ENCODE results near the gene DHX58. TPM values are rescaled to one million over a fixed set of nuclear protein-coding genes. Genes with fewer than 3 reads are reported as not detected.

The DHX58 gene
- total RNA-seq, 2 experiments from 2014 or later, result 10.3 to 19.4 TPM

DNA sequence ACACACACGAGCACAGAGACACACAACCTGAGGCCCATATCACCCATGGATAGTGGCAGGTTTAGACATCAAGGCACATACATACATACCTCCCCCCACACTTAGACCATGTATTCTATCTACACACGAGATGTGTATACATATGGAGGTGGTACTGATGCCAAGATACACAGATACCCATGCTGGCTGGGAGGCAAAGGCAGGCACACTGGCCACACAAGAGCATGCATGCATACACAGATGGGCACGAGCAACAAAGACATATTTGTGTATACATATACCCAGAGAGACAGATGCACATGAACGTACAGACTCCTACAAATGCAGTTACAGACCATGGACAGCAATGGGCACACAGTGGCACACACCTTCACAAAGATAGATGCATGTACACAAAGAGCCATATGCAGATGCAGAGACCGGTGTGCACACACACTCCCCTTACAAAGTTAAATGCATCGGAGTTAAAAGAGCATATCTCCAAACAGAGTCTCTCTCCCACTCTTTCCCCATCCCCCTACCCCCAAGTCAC, 60.1 kb downstream of the DHX58 start:
- H3K4me3 ChIP-seq (ENCODE audit: low read depth, low read length, poor library complexity, severe bottlenecking), result no peak overlapping the region
- no peaks in the 10 kb centered on the region for H3K9me2 ChIP-seq (ENCODE audit: insufficient read depth, low read length)
- ChIA-PET POLR2A (no interaction called here), CTCF (ENCODE audit: unreplicated experiment) (no interaction called here)
- no peak overlapping the region for H2AFZ ChIP-seq (ENCODE audit: low read length)
- no peaks in the 10 kb centered on the region for H3K4me1 ChIP-seq (ENCODE audit: insufficient read depth, low read length, poor library complexity, severe bottlenecking)
- H3K36me3 ChIP-seq (ENCODE audit: insufficient read depth, low read length), result no peaks in the 10 kb centered on the region
- H4K20me1 ChIP-seq (ENCODE audit: insufficient read depth, low read length), result no peaks in the 10 kb centered on the region
- no peaks in the 10 kb centered on the region for H3K79me2 ChIP-seq (ENCODE audit: insufficient read depth, low read depth, low read length)
- DNase-seq (ENCODE audit: low spot score), result no peak
- TF ChIP-seq, protein P1, sequence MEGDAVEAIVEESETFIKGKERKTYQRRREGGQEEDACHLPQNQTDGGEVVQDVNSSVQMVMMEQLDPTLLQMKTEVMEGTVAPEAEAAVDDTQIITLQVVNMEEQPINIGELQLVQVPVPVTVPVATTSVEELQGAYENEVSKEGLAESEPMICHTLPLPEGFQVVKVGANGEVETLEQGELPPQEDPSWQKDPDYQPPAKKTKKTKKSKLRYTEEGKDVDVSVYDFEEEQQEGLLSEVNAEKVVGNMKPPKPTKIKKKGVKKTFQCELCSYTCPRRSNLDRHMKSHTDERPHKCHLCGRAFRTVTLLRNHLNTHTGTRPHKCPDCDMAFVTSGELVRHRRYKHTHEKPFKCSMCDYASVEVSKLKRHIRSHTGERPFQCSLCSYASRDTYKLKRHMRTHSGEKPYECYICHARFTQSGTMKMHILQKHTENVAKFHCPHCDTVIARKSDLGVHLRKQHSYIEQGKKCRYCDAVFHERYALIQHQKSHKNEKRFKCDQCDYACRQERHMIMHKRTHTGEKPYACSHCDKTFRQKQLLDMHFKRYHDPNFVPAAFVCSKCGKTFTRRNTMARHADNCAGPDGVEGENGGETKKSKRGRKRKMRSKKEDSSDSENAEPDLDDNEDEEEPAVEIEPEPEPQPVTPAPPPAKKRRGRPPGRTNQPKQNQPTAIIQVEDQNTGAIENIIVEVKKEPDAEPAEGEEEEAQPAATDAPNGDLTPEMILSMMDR (conservative IDR thresholded peaks at IDR 0.05; ENCODE audit: low read length), result no peak
- no peak for TF ChIP-seq EZH2phosphoT487 (IDR thresholded peaks at IDR 0.05; ENCODE audit: borderline replicate concordance, low read depth, low read length)
- 0 out of 2 replicates have a peak, but pooled peaks cover 8% of the 10 kb centered on the region for H3K9me3 ChIP-seq (ENCODE audit: low read length)
- no peak overlapping the region for H3K4me2 ChIP-seq (ENCODE audit: low read length)
- no peak overlapping the region for H3K27ac ChIP-seq (ENCODE audit: low read depth, low read length, poor library complexity, severe bottlenecking)
- intact Hi-C loops (cut with micrococcal nuclease; ENCODE audit: unreplicated experiment), result no loop called here
- no TSS peak for BruUV-seq (replicated peaks)

DNA sequence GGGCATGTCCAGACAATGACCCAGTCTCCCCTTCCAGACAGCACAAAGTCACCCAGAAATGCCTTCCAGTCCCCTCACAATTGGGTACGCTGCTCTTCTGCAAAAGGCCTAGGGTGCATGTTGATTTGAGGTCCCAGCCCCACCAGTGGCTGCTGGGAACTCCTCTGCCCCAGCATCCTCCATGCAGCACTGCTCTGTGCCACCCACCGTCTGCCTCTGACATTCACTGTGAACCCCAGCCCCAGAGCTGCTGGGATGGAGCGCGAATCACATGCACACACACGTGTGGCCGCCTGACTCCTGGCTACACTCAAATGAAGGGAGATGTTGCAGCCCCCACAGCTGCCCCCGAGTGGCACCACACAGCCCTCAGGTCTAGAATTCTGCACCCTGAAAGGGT, 60.9 kb downstream of the DHX58 start:
- CTCF ChIA-PET (ENCODE audit: unreplicated experiment), result no interaction called here
- intact Hi-C loops (cut with micrococcal nuclease; ENCODE audit: unreplicated experiment), result no loop called here
- H3K4me3 ChIP-seq (ENCODE audit: low read depth, low read length, poor library complexity, severe bottlenecking), result no peak overlapping the region
- no peaks in the 10 kb centered on the region for H4K20me1 ChIP-seq (ENCODE audit: insufficient read depth, low read length)
- no peak overlapping the region for H2AFZ ChIP-seq (ENCODE audit: low read length)
- POLR2A ChIA-PET, result no interaction called here
- no TSS peak for BruUV-seq (replicated peaks)
- no peaks in the 10 kb centered on the region for H3K36me3 ChIP-seq (ENCODE audit: insufficient read depth, low read length)
- H3K9me2 ChIP-seq (ENCODE audit: insufficient read depth, low read length), result no peaks in the 10 kb centered on the region
- no peak overlapping the region for H3K4me2 ChIP-seq (ENCODE audit: low read length)
- H3K79me2 ChIP-seq (ENCODE audit: insufficient read depth, low read depth, low read length), result no peaks in the 10 kb centered on the region
- H3K4me1 ChIP-seq (ENCODE audit: insufficient read depth, low read length, poor library complexity, severe bottlenecking), result no peaks in the 10 kb centered on the region
- 0 out of 2 replicates have a peak, but pooled peaks cover 8% of the 10 kb centered on the region for H3K9me3 ChIP-seq (ENCODE audit: low read length)
- TF ChIP-seq EZH2phosphoT487 (IDR thresholded peaks at IDR 0.05; ENCODE audit: borderline replicate concordance, low read depth, low read length), result no peak
- TF ChIP-seq, protein P1 (conservative IDR thresholded peaks at IDR 0.05; ENCODE audit: low read length), result no peak
- no peak overlapping the region for H3K27ac ChIP-seq (ENCODE audit: low read depth, low read length, poor library complexity, severe bottlenecking)
- no peak for DNase-seq (ENCODE audit: low spot score)

Other genes starting within 250 kb of the DHX58 start
- gene KLHL11, start 247.3 kb downstream of the DHX58 start, total RNA-seq (2014; rRNA removed; shearing (Covaris generic)), result 29.9 and 35.4 TPM in 2 replicates
- gene KLHL11, start 247.3 kb downstream of the DHX58 start, total RNA-seq (2022), result 20.5 and 20.9 TPM in 2 replicates
- gene ACLY, start 193.8 kb downstream of the DHX58 start, total RNA-seq (2014; rRNA removed; shearing (Covaris generic)), result 102 and 105 TPM in 2 replicates
- gene ACLY, start 193.8 kb downstream of the DHX58 start, total RNA-seq (2022), result 203 and 222 TPM in 2 replicates
- gene ODAD4, start 182.1 kb downstream of the DHX58 start, total RNA-seq (2014; rRNA removed; shearing (Covaris generic)), result 1.1 and 3.2 TPM in 2 replicates
- gene ODAD4, start 182.1 kb downstream of the DHX58 start, total RNA-seq (2022), result 1.3 TPM in 2 replicates
- 33.8 and 34.1 TPM in 2 replicates for gene CNP, start 145.9 kb downstream of the DHX58 start, total RNA-seq (2014; rRNA removed; shearing (Covaris generic))
- 43.9 and 50.6 TPM in 2 replicates for gene CNP, start 145.9 kb downstream of the DHX58 start, total RNA-seq (2022)
- gene DNAJC7, start 95.3 kb downstream of the DHX58 start, total RNA-seq (2014; rRNA removed; shearing (Covaris generic)), result 76.4 and 87.1 TPM in 2 replicates
- 118 and 124 TPM in 2 replicates for gene DNAJC7, start 95.3 kb downstream of the DHX58 start, total RNA-seq (2022)
- gene NKIRAS2, start 92.6 kb downstream of the DHX58 start, total RNA-seq (2014; rRNA removed; shearing (Covaris generic)), result 34.8 and 40.2 TPM in 2 replicates
- 32.8 and 38.1 TPM in 2 replicates for gene NKIRAS2, start 92.6 kb downstream of the DHX58 start, total RNA-seq (2022)
- 0.10 and 0.25 TPM in 2 replicates for gene C17orf113, start 62.1 kb downstream of the DHX58 start, total RNA-seq (2014; rRNA removed; shearing (Covaris generic))
- 0.25 TPM in 1 of 2 replicates, not detected in the other for gene C17orf113, start 62.1 kb downstream of the DHX58 start, total RNA-seq (2022)
- 0.21 and 0.85 TPM in 2 replicates for gene ZNF385C, start 14.2 kb downstream of the DHX58 start, total RNA-seq (2014; rRNA removed; shearing (Covaris generic))
- gene ZNF385C, start 14.2 kb downstream of the DHX58 start, total RNA-seq (2022), result 0.26 and 0.67 TPM in 2 replicates
- 56.1 and 73.0 TPM in 2 replicates for gene KAT2A, start 8.7 kb upstream of the DHX58 start, total RNA-seq (2014; rRNA removed; shearing (Covaris generic))
- 89.8 and 95.2 TPM in 2 replicates for gene KAT2A, start 8.7 kb upstream of the DHX58 start, total RNA-seq (2022)
- 0.16 TPM in 1 of 2 replicates, not detected in the other for gene HSPB9, start 10.1 kb upstream of the DHX58 start, total RNA-seq (2014; rRNA removed; shearing (Covaris generic))
- not detected in 2 replicates for gene HSPB9, start 10.1 kb upstream of the DHX58 start, total RNA-seq (2022)
- 37.3 and 50.1 TPM in 2 replicates for gene RAB5C, start 42.3 kb upstream of the DHX58 start, total RNA-seq (2014; rRNA removed; shearing (Covaris generic))
- 60.6 and 61.2 TPM in 2 replicates for gene RAB5C, start 42.3 kb upstream of the DHX58 start, total RNA-seq (2022)
- not detected in 2 replicates for gene KCNH4, start 68.4 kb upstream of the DHX58 start, total RNA-seq (2014; rRNA removed; shearing (Covaris generic))
- not detected in 2 replicates for gene KCNH4, start 68.4 kb upstream of the DHX58 start, total RNA-seq (2022)
- not detected in 2 replicates for gene HCRT, start 72.7 kb upstream of the DHX58 start, total RNA-seq (2014; rRNA removed; shearing (Covaris generic))
- not detected in 2 replicates for gene HCRT, start 72.7 kb upstream of the DHX58 start, total RNA-seq (2022)
- 30.0 and 30.7 TPM in 2 replicates for gene GHDC, start 81.8 kb upstream of the DHX58 start, total RNA-seq (2014; rRNA removed; shearing (Covaris generic))
- gene GHDC, start 81.8 kb upstream of the DHX58 start, total RNA-seq (2022), result 25.0 and 33.2 TPM in 2 replicates
- 32.4 and 33.3 TPM in 2 replicates for gene STAT5B, start 163.7 kb upstream of the DHX58 start, total RNA-seq (2014; rRNA removed; shearing (Covaris generic))
- gene STAT5B, start 163.7 kb upstream of the DHX58 start, total RNA-seq (2022), result 46.7 and 50.5 TPM in 2 replicates
- gene STAT5A, start 175.8 kb upstream of the DHX58 start, total RNA-seq (2014; rRNA removed; shearing (Covaris generic)), result 1.9 and 3.8 TPM in 2 replicates
- 7.9 TPM in 2 replicates for gene STAT5A, start 175.8 kb upstream of the DHX58 start, total RNA-seq (2022)